GM12864 (cell line): ENCODE measurements around the gene ZBTB39.

Source experiments
- DNase-seq: peaks from one replicate; pipeline ENCODE4 v3.0.0-alpha.2; 2011; ENCODE audit warnings: low read depth
- H3K4me3 ChIP-seq: 2 replicates; pipeline ENCODE4 v1.5.1; 2011; ENCODE audit warnings: mild to moderate bottlenecking, low read depth, low read length, control low read depth
- CTCF ChIP-seq: IDR thresholded peaks from 2 replicates; pipeline ENCODE4 v1.5.1; 2011; ENCODE audit warnings: low read depth, mild to moderate bottlenecking, moderate library complexity, low read length, control low read depth, inconsistent platforms; ENCODE audit errors: missing control alignments

Gene ZBTB39

GRCh38 chr12:57047981-57048380 lies 41.6 kb upstream of the ZBTB39 start:
- TF ChIP-seq CTCF: no peak
- H3K4me3 ChIP-seq: no peak overlapping the region
- DNase-seq: no peak

- H3K4me3 ChIP-seq: no peak overlapping the region
- DNase-seq: no peak
- no peak for TF ChIP-seq CTCF
Observed at GRCh38 chr12:57046947-57047890, 40.9 kb upstream of the ZBTB39 start.

GRCh38 chr12:57046086-57046791 lies 39.9 kb upstream of the ZBTB39 start:
- TF ChIP-seq CTCF: no peak
- no peak overlapping the region for H3K4me3 ChIP-seq
- DNase-seq: no peak

GRCh38 chr12:57044889-57045288 lies 38.5 kb upstream of the ZBTB39 start:
- H3K4me3 ChIP-seq: no peak overlapping the region
- TF ChIP-seq CTCF: no peak
- no peak for DNase-seq

- no peak for TF ChIP-seq CTCF
- H3K4me3 ChIP-seq: no peak overlapping the region
- DNase-seq: no peak
Observed at GRCh38 chr12:57044468-57044867, 38.1 kb upstream of the ZBTB39 start.

- DNase-seq: no peak
- no peak for TF ChIP-seq CTCF
- H3K4me3 ChIP-seq: no peak overlapping the region
Observed at GRCh38 chr12:57042695-57043094, 36.3 kb upstream of the ZBTB39 start.
